NCI-H2227 treated with DMSO at 0.1 percent for 48 hours (cell line): ENCODE measurements around the gene TBC1D22A.

Experiments
- DNase-seq: peaks from one replicate; lab custom pipeline; 2025; lab: John Stamatoyannopoulos, UW

The TBC1D22A gene

DNA sequence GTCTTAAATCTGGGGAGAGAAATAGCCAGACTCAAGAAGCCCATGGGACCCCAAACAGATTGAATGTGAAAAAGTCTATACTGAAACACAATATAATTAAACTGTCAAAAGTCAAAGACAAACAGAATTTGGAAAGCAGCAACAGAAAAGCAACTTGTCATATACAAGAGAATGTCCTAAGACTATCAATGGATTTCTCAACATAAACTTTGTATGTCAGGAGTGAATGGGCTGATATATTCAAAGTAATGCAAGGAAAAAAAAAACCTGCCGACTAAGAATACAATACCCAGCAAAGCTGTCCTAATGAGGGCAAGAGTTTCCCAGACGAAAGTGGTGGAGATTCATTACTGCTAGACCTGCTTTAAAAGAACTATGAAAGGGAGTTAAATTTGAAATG lies 73.2 kb downstream of the TBC1D22A start:
- DNase-seq = no peak

DNA sequence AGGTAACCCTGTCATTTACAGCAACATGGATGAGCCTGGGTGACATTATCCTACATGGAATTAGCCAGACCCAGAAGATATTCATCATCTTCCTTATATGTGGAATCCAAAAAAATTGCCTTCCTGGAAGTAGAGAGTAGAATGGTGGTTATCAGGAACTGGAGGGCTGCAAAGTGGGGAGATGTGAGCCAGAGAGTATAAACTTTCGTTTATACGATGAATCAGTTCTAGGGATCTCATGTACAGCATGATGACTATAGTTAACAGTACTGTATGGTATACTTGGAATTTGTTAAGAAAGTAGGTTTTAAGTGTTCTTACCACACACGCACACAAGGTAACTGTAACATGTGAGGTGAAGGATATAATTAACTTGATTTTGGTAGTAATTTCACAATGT lies 79.1 kb downstream of the TBC1D22A start:
- no peak for DNase-seq

DNA sequence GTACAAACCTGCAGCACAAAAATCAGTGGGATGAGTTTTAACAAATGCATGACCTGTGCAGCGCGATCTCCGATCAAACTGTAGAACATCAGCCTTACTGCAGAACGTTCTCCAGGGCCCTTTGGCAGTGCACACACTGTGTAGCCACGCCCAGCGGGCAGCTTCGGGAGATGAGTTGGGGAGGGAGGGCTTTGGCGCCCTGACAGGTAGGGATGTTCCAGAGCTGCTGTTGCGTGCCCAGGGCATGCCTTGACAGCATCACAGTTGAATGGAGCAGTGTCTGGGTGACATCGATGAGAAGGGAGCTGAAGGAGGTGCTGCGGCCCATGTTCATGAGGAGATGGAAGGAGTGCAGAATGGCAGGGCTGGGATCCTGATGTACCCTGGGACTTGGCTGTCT lies 80.2 kb downstream of the TBC1D22A start:
- DNase-seq = no peak

DNA sequence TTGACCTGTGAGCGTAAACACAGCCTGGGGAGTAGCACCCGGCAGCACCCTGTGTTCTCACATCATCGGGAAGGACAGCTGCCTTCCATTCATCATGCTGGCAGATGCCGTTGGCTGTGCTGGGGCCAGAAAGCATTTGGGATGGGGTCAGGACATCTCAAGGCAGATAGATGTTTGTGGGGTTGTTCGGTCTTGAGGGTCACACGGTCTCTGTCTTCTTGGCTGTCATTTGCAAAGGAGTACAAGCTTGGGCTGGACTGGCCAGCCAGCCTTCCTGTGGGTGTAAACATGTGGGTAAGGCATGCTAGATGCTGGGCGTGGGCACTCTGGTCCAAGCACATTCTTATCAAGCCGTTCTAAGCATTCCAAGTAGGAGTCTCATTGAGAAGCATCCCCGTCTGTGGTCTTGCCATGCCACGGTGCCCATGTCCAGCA lies 81.4 kb downstream of the TBC1D22A start:
- DNase-seq = no peak

DNA sequence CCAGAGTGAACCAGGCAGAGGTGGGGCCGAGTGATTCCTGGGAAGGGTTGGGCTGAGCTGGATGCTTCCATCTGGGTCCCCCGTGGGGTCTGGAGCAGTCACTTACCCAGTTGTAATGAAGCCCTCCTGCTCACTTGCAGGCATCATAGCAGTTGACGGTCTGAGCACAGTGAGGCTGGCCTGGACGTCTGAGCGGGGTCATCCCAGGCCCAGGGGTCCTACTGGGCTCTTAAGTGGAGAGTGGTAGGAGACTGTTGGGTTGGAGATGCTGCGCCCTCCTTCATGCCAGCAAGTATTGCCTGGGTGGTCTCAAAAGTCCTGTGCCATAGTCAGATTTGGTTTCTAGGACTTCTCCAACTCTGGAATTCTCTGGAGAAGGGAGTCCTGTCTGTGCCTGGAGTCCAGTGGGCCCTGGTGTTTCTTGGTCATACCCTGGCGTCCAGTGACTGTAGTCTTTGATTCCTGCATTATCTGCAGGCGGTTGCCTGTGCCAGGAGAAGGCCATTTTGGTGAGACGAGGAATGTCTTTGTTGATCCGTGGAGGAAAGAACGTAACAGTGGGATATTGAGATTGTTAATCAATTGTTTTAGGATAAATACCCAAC lies 82.3 kb downstream of the TBC1D22A start:
- DNase-seq = no peak

DNA sequence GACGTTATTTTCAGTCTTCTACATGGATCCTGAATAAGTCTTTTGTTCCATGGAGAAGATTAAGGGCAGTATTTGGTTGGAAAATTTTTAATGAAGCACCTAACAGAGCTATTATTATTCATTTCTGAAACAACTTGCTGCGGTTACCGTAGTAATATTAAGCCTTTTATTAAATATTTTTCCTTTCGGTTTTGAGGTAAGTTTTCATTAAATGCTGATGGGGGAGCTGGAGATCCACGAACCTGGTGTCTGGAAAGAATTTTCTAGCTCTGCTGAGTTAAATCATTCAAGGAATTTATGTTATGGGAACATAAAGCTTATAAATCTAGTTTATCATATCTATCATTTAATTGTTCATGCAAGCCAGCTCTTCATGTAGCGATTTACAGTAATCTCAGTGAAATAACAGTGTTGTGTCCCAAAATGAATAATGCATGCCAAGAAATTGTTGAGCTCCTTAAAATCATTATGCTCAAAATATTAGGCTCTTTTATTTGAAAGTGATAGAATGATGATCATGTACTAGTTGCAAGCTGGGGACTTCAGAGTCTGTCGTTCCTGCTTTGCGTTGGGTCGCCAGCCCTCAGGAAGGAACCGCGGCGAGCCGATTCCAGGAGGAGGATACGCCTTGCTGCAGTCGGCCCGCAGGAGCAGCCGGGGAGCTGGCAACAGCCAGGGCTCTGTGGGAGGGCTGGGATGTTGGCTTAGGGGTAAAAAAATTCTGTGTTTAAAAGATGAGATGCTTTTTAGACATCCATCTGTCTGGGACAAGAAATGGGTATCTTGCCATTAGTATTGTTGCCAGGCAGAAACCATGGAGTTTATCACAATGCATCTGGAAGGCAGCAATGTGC lies 83.1 kb downstream of the TBC1D22A start:
- no peak for DNase-seq

DNA sequence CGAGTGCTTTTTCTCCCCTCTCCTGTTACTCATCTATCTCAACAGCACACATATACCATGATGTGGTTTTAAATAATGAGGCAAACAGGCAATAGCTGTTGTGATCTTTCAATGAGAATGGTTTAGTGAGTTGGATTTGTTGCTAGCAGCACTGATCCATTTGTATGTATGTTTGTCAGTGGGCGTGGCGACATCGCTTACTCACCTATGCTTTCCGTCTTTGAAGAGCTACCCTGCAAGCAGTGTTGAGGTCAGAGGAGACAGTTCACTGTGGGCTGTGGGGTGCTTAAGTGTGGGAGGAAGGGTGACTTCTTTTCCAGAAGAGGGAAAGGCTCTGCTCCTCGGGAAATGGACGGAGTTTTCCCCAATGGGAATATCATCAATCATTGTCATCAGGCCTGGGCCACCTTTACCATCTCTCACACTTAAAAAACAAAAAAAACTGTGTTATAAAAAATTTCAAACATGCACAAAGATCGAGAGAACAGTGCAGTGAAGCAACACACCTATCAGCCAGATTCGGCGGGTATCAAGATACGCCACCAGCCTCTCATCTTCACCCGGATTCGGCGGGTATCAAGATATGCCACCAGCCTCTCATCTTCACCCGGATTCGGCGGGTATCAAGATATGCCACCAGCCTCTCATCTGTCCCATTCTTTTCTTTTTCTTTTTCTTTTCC lies 83.8 kb downstream of the TBC1D22A start:
- DNase-seq = no peak

DNA sequence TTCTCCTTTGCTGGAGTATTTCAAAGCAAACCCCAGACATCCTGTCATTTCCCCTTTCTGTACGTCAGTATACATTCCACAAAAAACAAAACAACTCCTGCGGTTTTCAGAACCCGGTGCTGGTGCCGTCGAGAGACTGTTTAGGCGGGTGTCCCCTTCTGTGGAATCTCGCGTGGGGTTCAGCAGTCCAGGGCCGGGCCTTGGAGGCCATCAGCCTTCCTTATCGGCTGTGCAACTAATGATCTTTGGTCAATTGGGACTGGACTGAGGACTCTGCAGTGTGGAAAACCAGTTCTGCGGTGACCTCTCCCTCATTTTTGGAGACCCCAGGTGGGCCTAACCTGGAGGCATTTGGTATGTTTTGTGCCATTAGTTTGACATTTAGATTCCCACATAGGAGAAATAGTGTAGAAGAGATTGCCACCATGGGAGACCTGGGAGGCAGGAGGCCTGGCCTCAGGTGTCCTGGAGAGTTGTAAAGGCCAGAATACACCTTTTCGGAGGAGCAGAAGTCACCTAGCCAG lies 84.4 kb downstream of the TBC1D22A start:
- no peak for DNase-seq

DNA sequence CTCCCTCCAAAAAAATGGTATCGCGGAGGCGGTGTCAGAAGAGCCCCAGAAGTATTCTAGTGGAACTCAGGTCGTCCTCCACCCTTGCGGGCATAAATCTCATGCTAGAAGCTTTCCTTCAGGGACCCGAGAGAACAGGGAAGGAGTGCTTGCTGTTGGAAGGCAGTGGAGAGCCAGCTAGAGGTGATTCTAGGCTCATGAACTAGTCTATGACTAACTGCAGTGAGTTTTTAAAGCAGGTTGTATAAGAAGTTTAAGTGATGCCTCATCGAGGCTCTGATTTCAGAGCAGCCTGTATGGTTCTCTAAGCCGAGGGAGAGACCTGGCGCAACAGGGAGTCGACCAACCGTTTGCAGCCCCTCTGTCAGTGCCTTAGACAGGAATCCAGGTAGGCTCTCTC lies 85.7 kb downstream of the TBC1D22A start:
- no peak for DNase-seq

DNA sequence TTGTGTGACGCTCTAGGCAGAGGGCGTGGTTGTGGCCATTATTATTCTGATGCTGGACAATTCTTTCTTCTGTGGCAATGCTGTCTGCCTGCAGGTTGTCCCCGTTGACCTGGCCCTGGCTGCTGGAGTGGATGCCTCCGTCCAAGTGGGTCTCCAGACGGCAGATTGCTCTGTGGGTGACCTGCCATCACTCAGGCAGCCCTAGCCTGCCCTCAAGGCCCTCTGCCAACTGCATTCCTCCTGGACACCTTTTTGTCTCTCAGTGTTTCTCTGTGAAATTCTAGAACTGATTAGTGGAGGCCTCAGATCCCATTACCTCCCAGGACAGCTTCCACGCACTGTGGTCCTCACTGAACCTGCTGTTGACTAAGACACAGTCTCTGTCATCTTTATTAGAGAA lies 86.7 kb downstream of the TBC1D22A start:
- no peak for DNase-seq

DNA sequence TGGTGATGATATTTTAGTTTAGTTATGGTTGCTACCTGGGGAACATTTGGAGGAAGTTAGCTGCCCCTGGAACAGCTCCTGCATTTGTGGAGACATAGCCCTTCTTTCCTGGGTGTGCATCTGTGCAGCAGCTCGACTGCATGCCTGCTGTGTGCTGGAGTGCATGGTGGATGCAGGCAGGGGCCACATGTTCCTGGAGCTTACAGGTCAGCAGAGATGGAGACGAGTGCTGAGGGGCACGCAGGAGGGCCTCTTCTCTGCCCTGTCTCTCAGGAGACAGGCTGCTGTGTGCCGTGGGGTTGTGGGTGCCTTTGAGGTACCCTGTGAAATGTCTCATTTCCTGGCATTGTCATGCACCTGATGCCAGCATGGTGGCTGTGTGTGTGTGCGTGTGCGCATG lies 87.5 kb downstream of the TBC1D22A start:
- DNase-seq = no peak

DNA sequence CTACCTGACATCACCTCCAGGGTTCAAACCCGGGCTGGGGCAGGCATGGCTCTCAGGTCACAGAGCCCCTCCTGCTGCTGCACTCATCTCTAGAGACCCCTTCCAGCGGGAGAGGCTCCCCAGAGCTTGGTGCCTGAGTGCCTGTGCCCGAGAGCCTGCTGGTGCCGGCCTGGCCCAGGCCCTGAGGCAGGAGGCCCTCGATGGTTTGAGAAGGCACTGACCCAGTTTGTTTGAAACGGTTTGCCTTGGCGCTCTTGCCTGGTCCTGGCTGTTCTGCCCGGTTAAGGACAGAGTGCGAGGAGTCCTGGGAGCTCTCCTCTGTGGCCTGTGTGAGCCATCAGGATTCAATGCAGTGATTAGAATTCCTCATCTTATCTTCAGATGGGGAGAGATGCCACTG lies 88.9 kb downstream of the TBC1D22A start:
- DNase-seq = no peak

DNA sequence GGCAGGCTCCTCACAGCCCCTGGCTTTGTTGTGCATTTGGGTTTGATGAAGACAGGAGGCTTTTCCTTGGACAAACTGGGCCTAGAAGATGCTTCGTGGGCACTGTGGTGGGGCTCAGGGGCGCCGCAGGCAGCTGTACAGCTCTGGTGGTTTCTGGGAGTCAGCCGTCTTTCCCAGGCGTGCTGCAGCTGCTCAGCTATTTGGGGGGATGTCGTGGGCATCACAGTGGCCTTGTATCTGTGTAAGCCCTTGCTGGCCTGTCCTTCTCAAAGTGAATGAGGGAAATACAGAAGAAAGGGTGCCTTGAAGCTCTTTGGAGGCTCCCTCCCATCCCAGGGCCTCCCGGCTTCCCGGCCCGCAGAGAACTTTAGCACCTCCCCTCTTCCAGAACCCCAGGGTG lies 89.5 kb downstream of the TBC1D22A start:
- no peak for DNase-seq

DNA sequence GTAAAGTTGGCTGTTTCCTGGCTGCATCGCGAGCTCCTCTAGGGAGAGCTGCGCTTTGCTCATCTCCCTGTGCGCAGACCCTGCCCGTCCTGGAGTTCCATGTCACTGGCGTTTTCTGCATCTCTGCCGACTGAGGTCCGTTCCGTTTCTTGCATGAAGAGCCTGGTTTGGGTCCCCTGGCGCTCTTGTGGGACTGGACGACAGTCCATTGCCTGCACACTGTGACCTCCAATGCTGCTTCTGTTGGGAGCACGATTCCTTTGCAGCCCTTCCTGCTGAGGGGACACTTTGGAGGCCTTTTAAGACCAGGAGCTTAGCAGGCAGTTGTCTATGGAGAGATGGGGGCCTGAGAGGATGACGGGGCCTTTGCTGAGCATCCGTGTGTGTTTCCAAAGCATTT lies 90.3 kb downstream of the TBC1D22A start:
- DNase-seq = no peak

DNA sequence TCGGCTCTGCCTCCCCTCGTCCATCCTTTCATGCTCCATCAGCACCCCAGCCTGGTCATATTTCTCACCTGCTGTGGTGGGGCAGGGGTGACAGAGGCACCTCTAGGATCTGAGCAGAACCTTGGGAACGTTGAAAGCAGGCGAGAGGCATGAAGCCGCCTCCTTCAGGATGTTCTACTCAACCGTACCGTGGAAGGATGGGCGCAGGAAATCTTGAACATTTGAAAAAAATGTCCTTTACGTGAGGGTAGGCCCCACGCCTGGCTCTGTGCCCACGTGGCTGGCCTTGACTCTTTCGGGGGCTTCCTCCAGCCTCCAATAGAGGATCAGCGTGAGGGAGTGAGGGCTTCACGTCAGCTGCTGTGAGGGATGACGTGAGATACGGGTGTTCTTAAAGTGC lies 90.7 kb downstream of the TBC1D22A start:
- DNase-seq = no peak

DNA sequence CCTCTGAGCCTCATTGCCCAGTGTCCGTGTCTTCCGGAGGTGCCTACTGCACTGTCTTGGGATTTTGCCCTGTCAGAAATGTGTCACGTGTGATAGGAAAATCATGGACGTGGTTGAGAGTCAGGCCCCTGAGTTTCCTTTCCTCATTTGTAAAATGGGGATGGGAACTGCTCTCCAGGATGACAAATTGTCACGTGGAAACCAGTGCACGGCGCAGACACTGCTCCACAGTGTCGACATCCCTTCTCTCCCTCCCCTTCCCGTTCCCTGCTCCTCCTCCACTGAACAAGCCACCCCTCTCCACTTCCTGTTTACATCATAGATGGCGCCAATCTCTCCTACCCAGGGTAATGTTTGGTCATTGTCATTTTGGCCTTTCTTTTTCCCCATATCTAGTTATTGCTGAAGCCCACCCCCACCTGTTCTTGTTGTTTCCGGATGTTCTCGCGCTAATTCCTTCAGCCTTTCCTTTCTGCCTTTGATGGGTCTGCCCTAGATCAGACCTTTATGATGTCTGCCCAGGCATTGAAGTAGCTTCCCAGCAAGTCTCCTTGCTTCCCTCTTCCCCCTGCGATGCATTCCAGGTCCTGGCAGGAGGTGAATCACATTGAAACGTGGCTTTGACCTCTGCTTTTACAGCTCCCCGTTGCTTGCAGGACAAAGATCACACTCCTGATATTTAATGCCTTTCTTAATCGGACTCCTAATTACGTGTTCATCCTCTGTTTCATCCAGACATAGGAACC lies 91.8 kb downstream of the TBC1D22A start:
- DNase-seq = no peak

DNA sequence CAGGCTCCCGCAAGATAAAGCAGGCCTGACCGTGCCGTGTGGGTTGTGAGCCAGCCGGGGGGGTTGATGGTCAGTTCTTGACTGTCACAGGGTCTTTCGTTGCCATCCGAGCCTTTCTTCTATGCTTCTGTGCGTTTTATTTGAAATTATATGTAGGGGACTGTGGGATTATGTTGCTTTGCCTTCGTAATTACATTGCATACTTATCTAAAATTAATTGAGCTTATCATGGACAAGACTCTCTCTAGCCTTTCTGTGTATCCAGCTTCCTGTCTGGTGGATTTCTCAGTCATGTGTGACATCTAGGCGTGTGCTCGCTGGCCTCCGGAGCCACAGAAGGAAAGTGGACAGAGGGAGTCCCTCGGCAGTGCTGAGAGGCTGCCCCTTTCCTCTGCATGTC lies 93.2 kb downstream of the TBC1D22A start:
- DNase-seq = no peak

DNA sequence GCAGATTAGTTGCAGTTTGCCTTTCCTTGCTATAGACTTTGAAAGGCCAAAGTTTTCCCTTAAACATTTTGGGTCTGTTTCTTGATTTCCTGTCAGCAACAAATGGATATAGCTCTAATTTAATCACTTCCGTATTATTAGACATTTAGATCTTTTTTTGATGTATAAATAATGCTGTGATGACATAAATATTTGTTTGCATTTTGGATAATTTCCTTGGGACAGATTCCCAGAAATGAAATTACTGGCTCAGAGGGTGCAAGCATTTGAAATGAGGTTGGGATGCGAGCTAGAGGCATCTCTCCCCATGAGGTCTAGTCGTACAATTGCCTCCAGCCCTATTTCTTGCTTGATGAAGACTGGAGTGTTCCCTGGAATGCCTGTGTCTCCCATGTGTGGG lies 94.2 kb downstream of the TBC1D22A start:
- DNase-seq = no peak

DNA sequence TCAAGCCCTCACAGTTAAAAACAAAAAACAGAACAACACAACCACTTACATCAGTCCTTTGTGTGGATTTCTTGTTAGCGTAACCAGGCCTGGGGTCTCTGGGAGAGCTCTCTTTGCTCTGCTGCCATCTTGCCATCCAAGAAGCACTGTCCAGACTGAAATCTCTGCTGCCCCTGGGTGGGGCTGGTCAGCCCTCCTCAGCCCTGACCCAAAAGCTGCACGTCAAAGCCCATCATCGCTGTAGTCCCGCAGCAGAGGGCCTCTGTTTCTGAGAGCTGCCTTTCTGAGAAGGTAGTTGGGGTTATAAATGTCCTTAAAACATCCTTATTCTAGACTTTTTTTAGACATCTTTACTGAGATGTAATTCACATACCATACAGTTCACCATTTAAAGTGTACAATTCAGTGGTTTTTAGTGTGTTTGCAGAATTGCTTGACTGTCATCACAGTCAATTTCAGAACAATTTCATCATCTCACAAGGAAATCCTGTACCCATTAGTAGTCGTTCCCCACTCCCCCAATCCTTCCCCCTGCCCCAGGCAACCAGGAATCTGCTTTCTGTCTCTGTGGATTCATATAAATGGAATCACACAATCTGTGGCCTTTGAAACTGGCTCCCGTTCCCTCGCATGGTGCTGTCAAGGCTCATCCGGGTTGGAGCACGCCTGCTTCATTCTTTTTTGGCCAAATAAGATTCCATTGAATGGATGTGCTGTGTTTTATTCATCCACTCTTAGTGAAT lies 94.9 kb downstream of the TBC1D22A start:
- no peak for DNase-seq

DNA sequence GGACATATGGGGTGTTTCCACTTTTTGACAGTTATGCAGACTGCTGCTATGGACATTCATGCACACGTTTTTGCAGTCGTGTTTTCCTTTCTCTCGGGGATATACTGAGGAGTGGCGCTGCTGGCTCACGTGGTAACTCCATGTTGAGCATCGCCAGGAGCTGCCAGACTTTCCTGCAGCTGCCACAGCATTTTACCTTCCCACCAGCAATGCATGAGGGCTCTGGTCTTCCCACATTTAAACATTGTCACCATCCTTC lies 95.4 kb downstream of the TBC1D22A start:
- no peak for DNase-seq

DNA sequence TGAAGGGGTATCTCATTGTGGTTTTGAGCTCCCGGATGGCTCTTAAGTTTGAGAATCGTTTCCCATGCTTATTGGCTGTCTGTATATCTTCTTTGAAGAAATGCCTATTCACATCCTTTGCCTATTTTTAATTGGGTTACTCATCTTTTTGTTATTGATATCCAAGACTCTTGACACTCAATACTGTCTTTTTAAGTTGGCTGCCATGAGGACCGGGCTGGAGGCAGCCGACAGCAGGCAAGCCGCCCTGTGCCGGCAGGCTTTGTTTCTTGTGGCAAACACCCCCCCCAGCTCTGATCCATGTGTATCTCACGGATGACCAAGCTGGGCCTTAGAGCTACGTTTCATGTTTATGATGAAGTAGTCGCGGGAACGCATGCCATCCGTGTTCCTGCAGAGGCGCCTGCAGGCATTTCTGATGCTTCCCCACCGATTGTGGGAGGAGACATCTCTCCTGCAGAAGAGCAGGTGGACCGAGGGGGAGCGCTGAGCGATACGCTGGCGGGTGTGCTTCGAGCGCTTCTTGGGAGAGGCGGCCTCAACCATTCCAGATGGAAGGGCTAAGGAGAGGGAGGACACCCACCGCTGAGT lies 95.8 kb downstream of the TBC1D22A start:
- DNase-seq = no peak
